GM21515 (cell line): ENCODE measurements around the gene MED31.
"Not testable (repeated sequence)": the region's sequence is repeated elsewhere in the genome, so short reads cannot be mapped to it uniquely, and the experiment has no call there.

Experiments used
- ATAC-seq: cut with Tn5 transposase; IDR thresholded peaks from one replicate; pipeline ENCODE4 v1.9.1; 2021; ENCODE audit not compliant: unreplicated experiment

Gene MED31

GRCh38 chr17:6651354-6651918 lies at the start of gene MED31, which contains the start of gene C17orf100:
TSS of gene MED31 (minus strand) at chr17:6651605. CDS start at chr17:6651528, 77 bp downstream.
TSS of gene C17orf100 (plus strand) at chr17:6651762. CDS start at chr17:6651914, 152 bp downstream.
- peak; percentile 76 for ATAC-seq

- no peak for ATAC-seq
These were observed 49.5 kb upstream of the MED31 start for GRCh38 chr17:6700948-6701307.

GRCh38 chr17:6699997-6700947 lies 48.9 kb upstream of the MED31 start:
- ATAC-seq: no peak

- ATAC-seq: no peak
These were observed 46.6 kb upstream of the MED31 start for GRCh38 chr17:6698004-6698403.

GRCh38 chr17:6696906-6697305 lies 45.5 kb upstream of the MED31 start:
- no peak for ATAC-seq

GRCh38 chr17:6695565-6695964 lies 44.2 kb upstream of the MED31 start:
- ATAC-seq: no peak

DNA sequence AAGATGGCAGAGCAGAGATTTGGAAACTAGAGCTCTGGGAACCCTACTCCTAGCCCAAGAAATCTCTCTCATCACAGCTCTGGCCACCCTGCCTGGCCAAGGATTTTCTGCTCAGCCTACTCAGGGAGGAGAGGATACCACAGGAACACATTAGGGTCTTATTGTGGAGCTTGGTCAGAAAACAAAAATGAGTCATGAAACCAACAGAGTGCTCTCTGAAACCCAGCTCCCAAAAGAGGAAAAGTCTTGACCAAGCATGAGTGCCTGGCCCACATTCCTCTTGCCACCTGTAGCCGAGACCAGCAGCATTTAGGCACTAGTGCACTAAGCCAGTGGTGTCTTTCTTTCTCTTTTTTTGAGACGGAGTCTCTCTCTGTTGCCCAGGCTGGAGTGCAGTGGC lies 43.6 kb upstream of the MED31 start:
- ATAC-seq: no peak

- not testable (repeated sequence) for ATAC-seq
These were observed 40.6 kb upstream of the MED31 start for GRCh38 chr17:6691958-6692357.

- ATAC-seq: no peak
These were observed 40.1 kb upstream of the MED31 start for GRCh38 chr17:6691546-6691945.

DNA sequence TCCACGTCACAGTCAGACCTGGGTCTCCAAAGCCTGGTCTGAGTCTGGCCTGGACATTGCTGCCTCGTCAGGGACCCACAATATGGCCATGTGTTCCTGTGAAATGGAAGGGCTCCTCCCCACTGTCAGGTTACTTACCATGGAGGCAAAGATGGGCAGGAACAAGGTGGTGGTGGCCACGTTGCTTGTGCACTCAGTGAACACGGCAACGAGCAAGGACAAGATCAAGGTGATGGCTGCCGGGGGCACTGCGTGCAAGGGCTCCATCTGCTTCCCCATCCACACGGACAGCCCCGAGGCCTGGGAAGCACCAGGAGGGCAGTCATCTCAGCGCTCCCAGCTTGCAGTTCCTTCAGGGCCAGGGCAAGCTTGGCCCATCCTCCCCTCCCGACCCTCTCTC lies 39.2 kb upstream of the MED31 start:
- no peak for ATAC-seq

- ATAC-seq: no peak
These were observed 37.5 kb upstream of the MED31 start for GRCh38 chr17:6688944-6689343.

DNA sequence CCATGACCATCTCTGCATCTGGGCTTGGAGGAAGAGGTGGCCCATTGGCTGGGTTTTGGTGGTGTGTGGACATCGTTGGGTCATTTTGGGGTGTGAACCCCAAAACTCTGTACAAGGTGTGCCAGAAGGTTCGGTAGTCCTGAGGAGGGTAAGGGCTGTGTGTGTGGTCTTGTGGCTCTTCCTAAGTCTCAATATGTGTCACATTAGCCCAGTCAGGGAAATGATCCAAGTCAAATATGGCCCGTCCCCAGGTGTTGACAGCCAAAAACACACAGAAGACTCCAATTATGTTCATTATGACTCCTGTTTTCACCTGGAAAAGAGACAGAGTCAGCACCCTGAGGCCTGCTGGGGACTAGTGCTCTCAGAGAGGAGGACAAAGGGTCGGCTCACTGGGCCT lies 34.6 kb upstream of the MED31 start:
- ATAC-seq: no peak

DNA sequence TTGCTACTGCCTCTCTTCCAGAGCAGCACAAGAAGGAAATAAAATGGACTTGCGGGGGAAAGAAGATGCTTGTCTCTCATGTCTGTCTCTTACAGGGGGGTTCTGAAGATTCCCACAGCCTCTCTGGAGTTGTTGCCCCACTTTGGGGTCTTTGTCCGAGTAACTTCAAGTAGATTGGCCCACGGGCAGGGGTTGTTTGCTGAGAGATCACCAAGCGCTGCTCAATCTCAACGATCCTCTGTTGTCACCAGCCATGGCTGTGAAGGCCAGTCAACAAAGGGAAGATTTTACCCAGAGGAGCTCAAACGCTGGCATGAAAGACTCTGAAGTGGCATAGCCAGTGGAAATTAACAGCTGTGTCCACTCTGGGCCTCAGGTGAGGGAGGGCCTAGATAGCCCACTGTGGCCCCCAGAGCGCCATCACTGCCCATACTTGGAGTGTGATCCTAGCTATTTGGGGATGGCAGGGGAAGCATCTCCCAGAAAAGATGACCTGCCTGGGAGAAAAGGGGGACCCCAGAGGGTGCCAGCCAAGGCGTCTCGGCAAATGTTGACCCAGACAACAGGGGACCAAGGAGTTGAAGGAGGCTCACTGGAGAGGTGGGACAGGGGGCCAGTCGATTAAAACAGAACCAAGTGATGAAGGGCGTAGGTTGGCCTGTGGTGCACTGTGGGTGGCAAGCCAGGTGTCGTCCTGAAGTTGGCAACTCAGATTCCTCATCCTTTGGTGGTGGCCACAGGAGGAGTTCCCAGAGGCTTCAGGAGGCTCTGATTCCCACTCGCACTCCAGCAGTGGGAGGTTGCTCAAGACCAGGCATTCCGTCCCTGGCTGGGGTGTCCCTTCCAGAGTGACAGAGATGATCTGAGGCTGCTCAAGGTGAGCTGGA lies 33.7 kb upstream of the MED31 start:
- ATAC-seq: no peak

DNA sequence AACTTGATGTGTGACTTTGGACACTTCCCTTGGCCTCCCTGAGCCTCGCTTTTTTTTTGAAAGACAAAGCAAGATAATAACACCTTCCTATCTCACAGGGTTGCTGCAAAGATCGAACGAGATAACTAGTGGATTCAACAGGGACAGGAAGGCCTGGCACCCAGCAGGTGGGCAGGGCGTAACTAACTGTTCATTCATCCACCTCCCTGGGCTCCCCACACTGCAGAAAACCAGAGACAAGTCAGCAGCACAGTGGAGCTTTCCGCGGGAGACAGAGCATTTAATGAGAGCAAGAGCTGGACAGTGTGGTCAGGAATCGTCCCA lies 33.0 kb upstream of the MED31 start:
- no peak for ATAC-seq

DNA sequence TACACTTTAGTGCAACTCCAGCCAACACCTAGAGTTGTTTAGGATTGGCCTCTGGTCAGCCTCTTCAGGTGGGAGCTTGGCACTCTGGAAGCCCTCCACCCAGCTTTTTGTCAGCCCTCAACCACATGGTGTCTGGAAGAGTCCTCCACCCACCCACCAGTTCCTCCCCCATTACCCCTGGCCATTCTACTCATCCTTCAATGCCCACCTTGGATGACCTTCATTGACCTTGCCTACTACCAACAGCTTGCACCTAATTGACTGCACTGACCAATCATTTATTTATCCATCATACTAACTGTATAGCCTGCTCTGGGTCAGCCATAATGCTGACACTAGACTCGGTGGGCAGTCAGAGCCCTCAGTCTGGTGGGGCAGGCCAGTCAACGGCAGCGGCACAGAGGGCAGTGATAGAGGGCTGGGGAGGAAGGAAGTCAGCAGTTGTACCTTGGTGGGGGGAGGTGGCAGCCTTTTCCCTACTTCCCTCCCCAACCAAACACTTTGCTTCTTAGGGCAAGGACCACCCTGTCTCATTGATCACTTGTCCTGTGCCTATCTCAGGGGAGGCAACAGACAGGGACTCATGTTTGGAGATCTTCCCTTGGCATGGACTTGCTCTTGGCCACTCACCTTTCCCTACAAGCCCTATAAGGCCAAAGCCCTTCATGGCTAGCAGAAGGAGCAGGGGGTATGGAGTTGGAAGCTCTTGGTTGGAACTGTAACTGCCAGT lies 32.5 kb upstream of the MED31 start:
- no peak for ATAC-seq

- no peak for ATAC-seq
These were observed 31.8 kb upstream of the MED31 start for GRCh38 chr17:6683081-6683684.

DNA sequence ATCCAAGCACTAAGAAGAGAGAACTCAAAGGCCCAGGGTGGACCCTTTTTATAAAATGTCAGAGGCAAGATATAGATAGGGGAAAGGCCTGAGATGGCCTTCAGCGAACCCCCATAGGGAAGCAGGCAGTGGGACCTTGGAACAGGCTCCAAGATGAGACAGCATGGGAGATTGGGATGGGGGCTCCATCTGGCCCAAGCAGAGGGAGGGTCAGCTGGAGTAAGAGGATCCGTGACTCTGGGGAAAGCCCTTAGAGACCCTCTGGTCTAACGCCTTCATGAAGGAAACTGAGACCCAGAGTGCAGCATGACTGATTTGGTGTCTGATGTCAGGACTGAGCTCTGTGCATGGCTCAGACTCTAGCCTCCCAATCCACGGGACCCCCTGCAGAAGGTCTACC lies 30.9 kb upstream of the MED31 start:
- ATAC-seq: no peak

DNA sequence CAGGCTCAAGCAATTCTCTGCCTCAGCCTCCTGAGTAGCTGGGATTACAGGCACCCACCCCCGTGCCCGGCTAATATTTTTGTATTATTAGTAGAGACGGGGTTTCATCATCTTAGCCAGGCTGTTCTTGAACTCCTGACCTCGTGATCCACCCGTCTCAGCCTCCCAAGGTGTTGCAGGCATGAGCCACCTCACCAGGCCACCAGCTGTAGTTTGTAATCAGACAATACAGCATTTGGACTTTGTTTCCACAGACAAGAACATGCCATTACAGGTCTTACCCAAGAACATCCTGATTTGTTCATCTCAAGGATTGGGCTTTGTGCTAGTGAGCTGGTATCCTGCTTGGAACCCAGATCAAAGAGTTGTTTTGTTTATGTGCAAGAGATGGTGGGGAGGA lies 30.3 kb upstream of the MED31 start:
- no peak for ATAC-seq

GRCh38 chr17:6681176-6681575 lies 29.8 kb upstream of the MED31 start:
- ATAC-seq: no peak

- ATAC-seq: no peak
These were observed 27.8 kb upstream of the MED31 start for GRCh38 chr17:6679241-6679640.

GRCh38 chr17:6677946-6678345 lies 26.5 kb upstream of the MED31 start:
- ATAC-seq: no peak
